ENCODE results near the gene SAPCD2. TPM values are rescaled to one million over a fixed set of nuclear protein-coding genes. Genes with fewer than 3 reads are reported as not detected.

The SAPCD2 gene
- total and polyA plus RNA-seq, 9 of the 15 experiments (the other 6 are each of a cell fraction or from before 2014, with no cell fraction given): 3.4 to 91.8 (median 18.8) TPM

DNA sequence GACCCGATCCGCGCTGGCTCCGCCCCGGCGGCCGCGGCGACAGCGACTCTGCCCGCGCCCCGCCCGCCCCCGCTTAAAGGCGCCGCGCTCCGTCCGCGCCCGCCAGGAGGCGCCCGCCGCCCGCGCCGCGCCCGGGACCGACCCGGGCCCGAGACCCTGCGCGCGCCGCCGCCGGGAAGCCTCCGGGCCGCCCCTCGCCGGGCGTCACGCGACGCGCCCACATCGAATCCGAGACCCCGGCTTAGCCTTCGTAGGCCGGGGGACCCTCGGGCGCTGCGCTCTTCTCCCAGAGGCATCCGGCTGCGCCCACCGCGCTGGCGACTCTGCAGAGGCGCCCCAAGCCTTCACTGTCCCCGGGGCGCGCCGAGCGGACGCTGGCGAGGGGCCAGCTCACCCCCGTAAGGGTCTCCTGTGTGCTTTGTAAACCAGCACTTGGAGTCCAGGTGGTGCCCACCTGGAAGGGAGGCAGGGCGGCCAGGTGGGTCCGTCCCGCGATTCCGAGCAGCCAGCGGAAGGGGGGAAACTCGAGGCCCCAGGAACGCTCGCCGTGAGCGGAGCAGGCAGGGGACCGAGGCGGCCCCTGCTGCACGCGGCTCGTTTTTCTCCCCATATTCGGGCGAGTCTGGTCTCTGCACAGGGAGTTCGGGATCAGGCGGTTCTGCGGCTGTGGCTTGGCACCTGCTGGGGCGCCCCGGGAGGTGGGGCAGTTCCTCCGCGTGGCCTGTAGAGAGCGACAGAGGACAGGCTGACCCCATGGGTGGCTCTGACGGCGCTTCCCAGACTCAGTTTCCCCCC lies 41.9 kb downstream of the SAPCD2 start (continued):
- TF ChIP-seq, protein P1, sequence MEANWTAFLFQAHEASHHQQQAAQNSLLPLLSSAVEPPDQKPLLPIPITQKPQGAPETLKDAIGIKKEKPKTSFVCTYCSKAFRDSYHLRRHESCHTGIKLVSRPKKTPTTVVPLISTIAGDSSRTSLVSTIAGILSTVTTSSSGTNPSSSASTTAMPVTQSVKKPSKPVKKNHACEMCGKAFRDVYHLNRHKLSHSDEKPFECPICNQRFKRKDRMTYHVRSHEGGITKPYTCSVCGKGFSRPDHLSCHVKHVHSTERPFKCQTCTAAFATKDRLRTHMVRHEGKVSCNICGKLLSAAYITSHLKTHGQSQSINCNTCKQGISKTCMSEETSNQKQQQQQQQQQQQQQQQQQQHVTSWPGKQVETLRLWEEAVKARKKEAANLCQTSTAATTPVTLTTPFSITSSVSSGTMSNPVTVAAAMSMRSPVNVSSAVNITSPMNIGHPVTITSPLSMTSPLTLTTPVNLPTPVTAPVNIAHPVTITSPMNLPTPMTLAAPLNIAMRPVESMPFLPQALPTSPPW (CRISPR knock-in tag; IDR thresholded peaks at IDR 0.05): peak; percentile 92
- peak; percentile 48 for TF ChIP-seq FIP1L1 (IDR thresholded peaks at IDR 0.05; ENCODE audit: low read depth, low read length, poor library complexity, severe bottlenecking)
- TF ChIP-seq, protein P2, sequence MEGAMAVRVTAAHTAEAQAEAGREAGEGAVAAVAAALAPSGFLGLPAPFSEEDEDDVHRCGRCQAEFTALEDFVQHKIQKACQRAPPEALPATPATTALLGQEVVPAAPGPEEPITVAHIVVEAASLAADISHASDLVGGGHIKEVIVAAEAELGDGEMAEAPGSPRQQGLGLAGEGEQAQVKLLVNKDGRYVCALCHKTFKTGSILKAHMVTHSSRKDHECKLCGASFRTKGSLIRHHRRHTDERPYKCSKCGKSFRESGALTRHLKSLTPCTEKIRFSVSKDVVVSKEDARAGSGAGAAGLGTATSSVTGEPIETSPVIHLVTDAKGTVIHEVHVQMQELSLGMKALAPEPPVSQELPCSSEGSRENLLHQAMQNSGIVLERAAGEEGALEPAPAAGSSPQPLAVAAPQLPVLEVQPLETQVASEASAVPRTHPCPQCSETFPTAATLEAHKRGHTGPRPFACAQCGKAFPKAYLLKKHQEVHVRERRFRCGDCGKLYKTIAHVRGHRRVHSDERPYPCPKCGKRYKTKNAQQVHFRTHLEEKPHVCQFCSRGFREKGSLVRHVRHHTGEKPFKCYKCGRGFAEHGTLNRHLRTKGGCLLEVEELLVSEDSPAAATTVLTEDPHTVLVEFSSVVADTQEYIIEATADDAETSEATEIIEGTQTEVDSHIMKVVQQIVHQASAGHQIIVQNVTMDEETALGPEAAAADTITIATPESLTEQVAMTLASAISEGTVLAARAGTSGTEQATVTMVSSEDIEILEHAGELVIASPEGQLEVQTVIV (CRISPR knock-in tag; IDR thresholded peaks at IDR 0.05; ENCODE audit: borderline replicate concordance): no peak
- no peak for TF ChIP-seq XRCC4 (IDR thresholded peaks at IDR 0.05; ENCODE audit: extremely low read depth, insufficient read depth, insufficient read length)
- no peak for TF ChIP-seq FOXK2 (conservative IDR thresholded peaks at IDR 0.05 in 1 of 2, IDR thresholded peaks at IDR 0.05 in 1 of 2; ENCODE audit: low read depth in 2 of 2)
- TF ChIP-seq ZNF347 (CRISPR knock-in tag; IDR thresholded peaks at IDR 0.05; ENCODE audit: low read depth): no peak
- TF ChIP-seq, protein P3, sequence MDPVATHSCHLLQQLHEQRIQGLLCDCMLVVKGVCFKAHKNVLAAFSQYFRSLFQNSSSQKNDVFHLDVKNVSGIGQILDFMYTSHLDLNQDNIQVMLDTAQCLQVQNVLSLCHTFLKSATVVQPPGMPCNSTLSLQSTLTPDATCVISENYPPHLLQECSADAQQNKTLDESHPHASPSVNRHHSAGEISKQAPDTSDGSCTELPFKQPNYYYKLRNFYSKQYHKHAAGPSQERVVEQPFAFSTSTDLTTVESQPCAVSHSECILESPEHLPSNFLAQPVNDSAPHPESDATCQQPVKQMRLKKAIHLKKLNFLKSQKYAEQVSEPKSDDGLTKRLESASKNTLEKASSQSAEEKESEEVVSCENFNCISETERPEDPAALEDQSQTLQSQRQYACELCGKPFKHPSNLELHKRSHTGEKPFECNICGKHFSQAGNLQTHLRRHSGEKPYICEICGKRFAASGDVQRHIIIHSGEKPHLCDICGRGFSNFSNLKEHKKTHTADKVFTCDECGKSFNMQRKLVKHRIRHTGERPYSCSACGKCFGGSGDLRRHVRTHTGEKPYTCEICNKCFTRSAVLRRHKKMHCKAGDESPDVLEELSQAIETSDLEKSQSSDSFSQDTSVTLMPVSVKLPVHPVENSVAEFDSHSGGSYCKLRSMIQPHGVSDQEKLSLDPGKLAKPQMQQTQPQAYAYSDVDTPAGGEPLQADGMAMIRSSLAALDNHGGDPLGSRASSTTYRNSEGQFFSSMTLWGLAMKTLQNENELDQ (CRISPR knock-in tag; IDR thresholded peaks at IDR 0.05; ENCODE audit: borderline replicate concordance): no peak
- TF ChIP-seq NFXL1 (CRISPR knock-in tag; IDR thresholded peaks at IDR 0.05): no peak
- TF ChIP-seq MXI1 (IDR thresholded peaks at IDR 0.05; ENCODE audit: low read depth, low read length): no peak
- 0 out of 2 replicates have a peak, but pooled peaks have one; percentile 6 for TF ChIP-seq GABPA (tag; conservative IDR thresholded peaks at IDR 0.05; ENCODE audit: low read depth)
- no peak for TF ChIP-seq ZNF134 (CRISPR knock-in tag; conservative IDR thresholded peaks at IDR 0.05)
- no peak for TF ChIP-seq RFX7 (CRISPR knock-in tag; IDR thresholded peaks at IDR 0.05)
- no peak for TF ChIP-seq SLC30A9 (CRISPR knock-in tag; IDR thresholded peaks at IDR 0.05)
- TF ChIP-seq KLF16 (IDR thresholded peaks at IDR 0.05): no peak
- TF ChIP-seq, protein P4, sequence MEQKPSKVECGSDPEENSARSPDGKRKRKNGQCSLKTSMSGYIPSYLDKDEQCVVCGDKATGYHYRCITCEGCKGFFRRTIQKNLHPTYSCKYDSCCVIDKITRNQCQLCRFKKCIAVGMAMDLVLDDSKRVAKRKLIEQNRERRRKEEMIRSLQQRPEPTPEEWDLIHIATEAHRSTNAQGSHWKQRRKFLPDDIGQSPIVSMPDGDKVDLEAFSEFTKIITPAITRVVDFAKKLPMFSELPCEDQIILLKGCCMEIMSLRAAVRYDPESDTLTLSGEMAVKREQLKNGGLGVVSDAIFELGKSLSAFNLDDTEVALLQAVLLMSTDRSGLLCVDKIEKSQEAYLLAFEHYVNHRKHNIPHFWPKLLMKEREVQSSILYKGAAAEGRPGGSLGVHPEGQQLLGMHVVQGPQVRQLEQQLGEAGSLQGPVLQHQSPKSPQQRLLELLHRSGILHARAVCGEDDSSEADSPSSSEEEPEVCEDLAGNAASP (IDR thresholded peaks at IDR 0.05): no peak
- TF ChIP-seq, protein P5, sequence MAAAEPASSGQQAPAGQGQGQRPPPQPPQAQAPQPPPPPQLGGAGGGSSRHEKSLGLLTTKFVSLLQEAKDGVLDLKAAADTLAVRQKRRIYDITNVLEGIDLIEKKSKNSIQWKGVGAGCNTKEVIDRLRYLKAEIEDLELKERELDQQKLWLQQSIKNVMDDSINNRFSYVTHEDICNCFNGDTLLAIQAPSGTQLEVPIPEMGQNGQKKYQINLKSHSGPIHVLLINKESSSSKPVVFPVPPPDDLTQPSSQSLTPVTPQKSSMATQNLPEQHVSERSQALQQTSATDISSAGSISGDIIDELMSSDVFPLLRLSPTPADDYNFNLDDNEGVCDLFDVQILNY (CRISPR knock-in tag; IDR thresholded peaks at IDR 0.05): no peak
- no peak for TF ChIP-seq FUS (optimal IDR thresholded peaks at IDR 0.05; ENCODE audit: low read depth, low read length)

Data from K562 (cell line).